ENCODE data around the gene TRERF1. TPM values are rescaled to one million over a fixed set of nuclear protein-coding genes. Genes with fewer than 3 reads are reported as not detected.

The TRERF1 gene
- total RNA-seq, 1 experiment from 2014 or later: 0.39 TPM

- no peaks in the 10 kb centered on the region for H3K27me3 ChIP-seq (replicated peaks; ENCODE audit: control insufficient read depth, insufficient read depth, low read length)
- ChIA-PET POLR2A (interaction anchor here (0.7 kb wide), 1 partner anchor 70 kb away, joined by 9 read pairs; no protein-coding TSS in a partner anchor), CTCF (interaction anchor here (0.6 to 1.1 kb wide), 2 partner anchors 81 to 93 kb away, joined by 3 read pairs; no protein-coding TSS in a partner anchor)
Observed at GRCh38 chr6:42453654-42454427, 2.1 kb upstream of the TRERF1 start.

GRCh38 chr6:42453031-42453653 is 1.4 kb upstream of the TRERF1 start:
- ChIA-PET POLR2A (interaction anchor here (0.7 kb wide), 1 partner anchor 70 kb away, joined by 9 read pairs; no protein-coding TSS in a partner anchor), CTCF (interaction anchor here (0.6 kb wide), 2 partner anchors 65 to 81 kb away, joined by 3 read pairs; no protein-coding TSS in a partner anchor)
- H3K4me1 ChIP-seq: 0 out of 2 replicates have a peak, but pooled peaks cover 3% of the 10 kb centered on the region
- H3K27me3 ChIP-seq (replicated peaks; ENCODE audit: control insufficient read depth, insufficient read depth, low read length): no peaks in the 10 kb centered on the region
- peak; percentile 71 to 72 for DNase-seq
- no TSS peak for BruUV-seq (replicated peaks)
- no peaks in the 10 kb centered on the region for H3K36me3 ChIP-seq (ENCODE audit: control insufficient read depth, insufficient read depth, low read length)
- peak overlapping the region; percentile 69 for H3K4me3 Mint-ChIP-seq (ENCODE audit: unreplicated experiment)
- H3K4me3 ChIP-seq (ENCODE audit: low read depth, low read length): peak overlapping the region; percentile 79
- TF ChIP-seq CTCF (IDR thresholded peaks at IDR 0.05; ENCODE audit: insufficient read depth in 1 of 2, low read depth in 1 of 2, low read length in 1 of 2, severe bottlenecking in 1 of 2, unreplicated experiment in 1 of 2): no peak
- H3K9me3 Mint-ChIP-seq (ENCODE audit: unreplicated experiment): no peaks in the 10 kb centered on the region
- H3K36me3 Mint-ChIP-seq (ENCODE audit: insufficient read depth, unreplicated experiment): no peaks in the 10 kb centered on the region
- no peak overlapping the region for H3K27ac Mint-ChIP-seq (ENCODE audit: unreplicated experiment)
- intact Hi-C loops (cut with micrococcal nuclease; ENCODE audit: unreplicated experiment): no loop called here
- peaks cover 8% of the 10 kb centered on the region for H3K4me1 Mint-ChIP-seq (ENCODE audit: low read depth, unreplicated experiment)
- H3K9me3 ChIP-seq: no peaks in the 10 kb centered on the region
- H3K27me3 Mint-ChIP-seq (ENCODE audit: insufficient read depth, unreplicated experiment): peaks cover 2% of the 10 kb centered on the region

More at GRCh38 chr6:42453654-42454427, 2.1 kb upstream of the TRERF1 start:
- Histone ChIP-seq H3K36me3 (ENCODE audit: control insufficient read depth, insufficient read depth, low read length) (no peaks in the 10 kb centered on the region), H3K9me3 (no peaks in the 10 kb centered on the region), H3K4me1 (0 out of 2 replicates have a peak, but pooled peaks cover 3% of the 10 kb centered on the region), H3K4me3 (ENCODE audit: low read depth, low read length) (peak overlapping the region; percentile 79)
- H3K36me3 Mint-ChIP-seq (ENCODE audit: insufficient read depth, unreplicated experiment): no peaks in the 10 kb centered on the region
- peak overlapping the region; percentile 69 for H3K4me3 Mint-ChIP-seq (ENCODE audit: unreplicated experiment)
- H3K9me3 Mint-ChIP-seq (ENCODE audit: unreplicated experiment): no peaks in the 10 kb centered on the region
- H3K4me1 Mint-ChIP-seq (ENCODE audit: low read depth, unreplicated experiment): peaks cover 8% of the 10 kb centered on the region
- intact Hi-C loops (cut with micrococcal nuclease; ENCODE audit: unreplicated experiment): no loop called here
- peaks cover 2% of the 10 kb centered on the region for H3K27me3 Mint-ChIP-seq (ENCODE audit: insufficient read depth, unreplicated experiment)
- BruUV-seq (replicated peaks): no TSS peak
- DNase-seq: peak in 1 of 2 experiments; percentile 9
- no peak for TF ChIP-seq CTCF (IDR thresholded peaks at IDR 0.05; ENCODE audit: insufficient read depth in 1 of 2, low read depth in 1 of 2, low read length in 1 of 2, severe bottlenecking in 1 of 2, unreplicated experiment in 1 of 2)
- H3K27ac Mint-ChIP-seq (ENCODE audit: unreplicated experiment): no peak overlapping the region

Measured in Caco-2 (cell line).